ENCODE results near the gene CEP112. TPM values are rescaled to one million over a fixed set of nuclear protein-coding genes. Genes with fewer than 3 reads are reported as not detected.

Gene CEP112
- total and polyA plus RNA-seq, 2 of the 13 experiments (the other 11 are each of a cell fraction or from before 2014, with no cell fraction given): 1.2 to 3.4 TPM

DNA sequence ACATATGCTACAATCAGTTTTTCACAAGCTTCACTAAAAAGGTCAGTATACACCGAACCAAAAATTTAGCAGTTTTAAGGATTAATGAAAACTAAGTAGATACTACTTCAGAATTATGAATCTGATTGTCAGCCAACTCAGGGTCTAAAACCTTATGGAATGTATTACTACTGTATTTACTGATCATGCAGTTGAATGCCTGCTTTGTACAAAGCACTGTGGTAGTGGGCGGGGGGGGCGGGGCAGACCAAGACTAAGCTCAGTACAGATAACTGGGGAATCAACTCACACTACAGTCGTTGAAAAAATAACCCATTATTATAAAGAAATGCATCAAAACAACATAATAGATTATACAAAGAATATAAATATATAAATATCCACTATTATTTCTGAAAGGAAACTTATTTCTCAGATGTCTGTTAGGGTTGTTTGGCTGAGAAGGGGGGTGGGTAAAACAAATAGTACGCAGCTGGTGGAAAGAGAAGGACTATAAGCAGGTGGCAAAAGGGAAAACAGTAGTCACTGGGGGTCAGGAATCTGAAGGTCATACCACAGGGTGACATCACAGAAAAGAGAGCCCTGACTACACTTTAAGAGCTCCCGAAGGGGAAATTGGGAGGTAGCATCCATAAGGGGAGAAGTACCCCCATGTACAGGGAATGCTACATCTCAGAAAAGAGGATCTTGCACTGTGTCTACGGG is 521.1 kb downstream of the CEP112 start (continued):
- TF ChIP-seq, protein P1, sequence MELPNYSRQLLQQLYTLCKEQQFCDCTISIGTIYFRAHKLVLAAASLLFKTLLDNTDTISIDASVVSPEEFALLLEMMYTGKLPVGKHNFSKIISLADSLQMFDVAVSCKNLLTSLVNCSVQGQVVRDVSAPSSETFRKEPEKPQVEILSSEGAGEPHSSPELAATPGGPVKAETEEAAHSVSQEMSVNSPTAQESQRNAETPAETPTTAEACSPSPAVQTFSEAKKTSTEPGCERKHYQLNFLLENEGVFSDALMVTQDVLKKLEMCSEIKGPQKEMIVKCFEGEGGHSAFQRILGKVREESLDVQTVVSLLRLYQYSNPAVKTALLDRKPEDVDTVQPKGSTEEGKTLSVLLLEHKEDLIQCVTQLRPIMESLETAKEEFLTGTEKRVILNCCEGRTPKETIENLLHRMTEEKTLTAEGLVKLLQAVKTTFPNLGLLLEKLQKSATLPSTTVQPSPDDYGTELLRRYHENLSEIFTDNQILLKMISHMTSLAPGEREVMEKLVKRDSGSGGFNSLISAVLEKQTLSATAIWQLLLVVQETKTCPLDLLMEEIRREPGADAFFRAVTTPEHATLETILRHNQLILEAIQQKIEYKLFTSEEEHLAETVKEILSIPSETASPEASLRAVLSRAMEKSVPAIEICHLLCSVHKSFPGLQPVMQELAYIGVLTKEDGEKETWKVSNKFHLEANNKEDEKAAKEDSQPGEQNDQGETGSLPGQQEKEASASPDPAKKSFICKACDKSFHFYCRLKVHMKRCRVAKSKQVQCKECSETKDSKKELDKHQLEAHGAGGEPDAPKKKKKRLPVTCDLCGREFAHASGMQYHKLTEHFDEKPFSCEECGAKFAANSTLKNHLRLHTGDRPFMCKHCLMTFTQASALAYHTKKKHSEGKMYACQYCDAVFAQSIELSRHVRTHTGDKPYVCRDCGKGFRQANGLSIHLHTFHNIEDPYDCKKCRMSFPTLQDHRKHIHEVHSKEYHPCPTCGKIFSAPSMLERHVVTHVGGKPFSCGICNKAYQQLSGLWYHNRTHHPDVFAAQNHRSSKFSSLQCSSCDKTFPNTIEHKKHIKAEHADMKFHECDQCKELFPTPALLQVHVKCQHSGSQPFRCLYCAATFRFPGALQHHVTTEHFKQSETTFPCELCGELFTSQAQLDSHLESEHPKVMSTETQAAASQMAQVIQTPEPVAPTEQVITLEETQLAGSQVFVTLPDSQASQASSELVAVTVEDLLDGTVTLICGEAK (IDR thresholded peaks at IDR 0.05): no peak
- TF ChIP-seq, protein P1 (CRISPR knock-in tag; IDR thresholded peaks at IDR 0.05): no peak
- no peak for TF ChIP-seq ZNF432 (CRISPR knock-in tag; IDR thresholded peaks at IDR 0.05; ENCODE audit: borderline replicate concordance)
- 0 out of 2 replicates have a peak, but pooled peaks have one; percentile 36 for TF ChIP-seq NCOA2 (CRISPR knock-in tag; IDR thresholded peaks at IDR 0.05)
- no peak for TF ChIP-seq ZNF367 (CRISPR knock-in tag; IDR thresholded peaks at IDR 0.05; ENCODE audit: borderline replicate concordance)
- TF ChIP-seq, protein P2, sequence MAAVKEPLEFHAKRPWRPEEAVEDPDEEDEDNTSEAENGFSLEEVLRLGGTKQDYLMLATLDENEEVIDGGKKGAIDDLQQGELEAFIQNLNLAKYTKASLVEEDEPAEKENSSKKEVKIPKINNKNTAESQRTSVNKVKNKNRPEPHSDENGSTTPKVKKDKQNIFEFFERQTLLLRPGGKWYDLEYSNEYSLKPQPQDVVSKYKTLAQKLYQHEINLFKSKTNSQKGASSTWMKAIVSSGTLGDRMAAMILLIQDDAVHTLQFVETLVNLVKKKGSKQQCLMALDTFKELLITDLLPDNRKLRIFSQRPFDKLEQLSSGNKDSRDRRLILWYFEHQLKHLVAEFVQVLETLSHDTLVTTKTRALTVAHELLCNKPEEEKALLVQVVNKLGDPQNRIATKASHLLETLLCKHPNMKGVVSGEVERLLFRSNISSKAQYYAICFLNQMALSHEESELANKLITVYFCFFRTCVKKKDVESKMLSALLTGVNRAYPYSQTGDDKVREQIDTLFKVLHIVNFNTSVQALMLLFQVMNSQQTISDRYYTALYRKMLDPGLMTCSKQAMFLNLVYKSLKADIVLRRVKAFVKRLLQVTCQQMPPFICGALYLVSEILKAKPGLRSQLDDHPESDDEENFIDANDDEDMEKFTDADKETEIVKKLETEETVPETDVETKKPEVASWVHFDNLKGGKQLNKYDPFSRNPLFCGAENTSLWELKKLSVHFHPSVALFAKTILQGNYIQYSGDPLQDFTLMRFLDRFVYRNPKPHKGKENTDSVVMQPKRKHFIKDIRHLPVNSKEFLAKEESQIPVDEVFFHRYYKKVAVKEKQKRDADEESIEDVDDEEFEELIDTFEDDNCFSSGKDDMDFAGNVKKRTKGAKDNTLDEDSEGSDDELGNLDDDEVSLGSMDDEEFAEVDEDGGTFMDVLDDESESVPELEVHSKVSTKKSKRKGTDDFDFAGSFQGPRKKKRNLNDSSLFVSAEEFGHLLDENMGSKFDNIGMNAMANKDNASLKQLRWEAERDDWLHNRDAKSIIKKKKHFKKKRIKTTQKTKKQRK (IDR thresholded peaks at IDR 0.05; ENCODE audit: low read length): no peak
- peak; percentile 28; the same call in 1 of the 2 replicates for TF ChIP-seq CREM (IDR thresholded peaks at IDR 0.05)
- no peak for TF ChIP-seq CREM (CRISPR knock-in tag; IDR thresholded peaks at IDR 0.05)
- no peak for TF ChIP-seq ZNF296 (CRISPR knock-in tag; conservative IDR thresholded peaks at IDR 0.05)
- TF ChIP-seq, protein P3, sequence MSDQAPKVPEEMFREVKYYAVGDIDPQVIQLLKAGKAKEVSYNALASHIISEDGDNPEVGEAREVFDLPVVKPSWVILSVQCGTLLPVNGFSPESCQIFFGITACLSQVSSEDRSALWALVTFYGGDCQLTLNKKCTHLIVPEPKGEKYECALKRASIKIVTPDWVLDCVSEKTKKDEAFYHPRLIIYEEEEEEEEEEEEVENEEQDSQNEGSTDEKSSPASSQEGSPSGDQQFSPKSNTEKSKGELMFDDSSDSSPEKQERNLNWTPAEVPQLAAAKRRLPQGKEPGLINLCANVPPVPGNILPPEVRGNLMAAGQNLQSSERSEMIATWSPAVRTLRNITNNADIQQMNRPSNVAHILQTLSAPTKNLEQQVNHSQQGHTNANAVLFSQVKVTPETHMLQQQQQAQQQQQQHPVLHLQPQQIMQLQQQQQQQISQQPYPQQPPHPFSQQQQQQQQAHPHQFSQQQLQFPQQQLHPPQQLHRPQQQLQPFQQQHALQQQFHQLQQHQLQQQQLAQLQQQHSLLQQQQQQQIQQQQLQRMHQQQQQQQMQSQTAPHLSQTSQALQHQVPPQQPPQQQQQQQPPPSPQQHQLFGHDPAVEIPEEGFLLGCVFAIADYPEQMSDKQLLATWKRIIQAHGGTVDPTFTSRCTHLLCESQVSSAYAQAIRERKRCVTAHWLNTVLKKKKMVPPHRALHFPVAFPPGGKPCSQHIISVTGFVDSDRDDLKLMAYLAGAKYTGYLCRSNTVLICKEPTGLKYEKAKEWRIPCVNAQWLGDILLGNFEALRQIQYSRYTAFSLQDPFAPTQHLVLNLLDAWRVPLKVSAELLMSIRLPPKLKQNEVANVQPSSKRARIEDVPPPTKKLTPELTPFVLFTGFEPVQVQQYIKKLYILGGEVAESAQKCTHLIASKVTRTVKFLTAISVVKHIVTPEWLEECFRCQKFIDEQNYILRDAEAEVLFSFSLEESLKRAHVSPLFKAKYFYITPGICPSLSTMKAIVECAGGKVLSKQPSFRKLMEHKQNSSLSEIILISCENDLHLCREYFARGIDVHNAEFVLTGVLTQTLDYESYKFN (CRISPR knock-in tag; conservative IDR thresholded peaks at IDR 0.05): peak; percentile 64

All from HepG2 (cell line).